GM12878 (cell line): ENCODE measurements around the gene ARHGEF17. TPM values are rescaled to one million over a fixed set of nuclear protein-coding genes. Genes with fewer than 3 reads are reported as not detected.
A peak's percentile ranks its signal among the peaks of the same experiment; 100 is the strongest.

Source experiments
- ATAC-seq: fragments of 200-7000 bp; cut with Tn5 transposase; 3 replicates; pipeline ENCODE4 v1.9.1; 2020; ENCODE audit warnings: mild to moderate bottlenecking, moderate library complexity
- BruUV-seq: library from RNA; stranded (reverse); fragments of 400-500 nt; replicated peaks from 2 replicates; lab custom pipeline; 2021; lab: Mats Ljungman, UMichigan
- CTCF ChIA-PET: fragments of 300-600 bp; sonication (Branson Sonifier 250); formaldehyde crosslinking; extraction: SDS; loops from one replicate; lab custom pipeline; 2021; ENCODE audit warnings: inconsistent platforms; lab: Yijun Ruan, JAX
- POLR2A ChIA-PET: fragments of 350-600 bp; formaldehyde crosslinking; extraction: SDS; loops from one replicate; lab custom pipeline; 2021; ENCODE audit warnings: inconsistent platforms; lab: Charles Lee
- RAD21 ChIA-PET: fragments of 300-600 bp; sonication (Branson Sonifier 250); formaldehyde crosslinking; loops from one replicate; lab custom pipeline; 2023; ENCODE audit warnings: antibody characterized with exemption; ENCODE audit not compliant: unreplicated experiment; lab: Charles Lee
- SMC1A ChIA-PET: fragments of 300-600 bp; sonication (Branson Sonifier 250); formaldehyde crosslinking; loops from one replicate; lab custom pipeline; 2023; ENCODE audit not compliant: unreplicated experiment, uncharacterized antibody; lab: Charles Lee
- DNase-seq: peaks from one replicate; pipeline ENCODE4 v3.0.0-alpha.2; 2011; ENCODE audit warnings: low read depth, low spot score
- FAIRE-seq: peaks from 3 replicates; lab custom pipeline; 2011; peaks lifted over from hg19 to GRCh38; lab: Jason Lieb, UNC
- H2AFZ ChIP-seq: 2 replicates; pipeline ENCODE4 v1.6.0; 2011; ENCODE audit warnings: low read depth, low read length, control low read depth; ENCODE audit not compliant: control insufficient read depth
- H3K27ac ChIP-seq: 2 replicates; pipeline ENCODE4 v1.5.1; 2011; ENCODE audit warnings: control low read depth; ENCODE audit not compliant: control insufficient read depth, insufficient read depth
- H3K27me3 ChIP-seq, 2 experiments: replicated peaks in 1 of 2; 2 replicates each; pipeline versions ENCODE4 v1.6.0 to v1.6.1; 2011; ENCODE audit warnings: low read length in 1 of 2; ENCODE audit not compliant: control insufficient read depth in 2 of 2, insufficient read depth in 2 of 2
- H3K36me3 ChIP-seq, 2 experiments: 2 replicates each; pipeline ENCODE4 v1.5.1; 2011; ENCODE audit warnings: low read length in 1 of 2; ENCODE audit not compliant: control insufficient read depth in 2 of 2, insufficient read depth in 2 of 2
- H3K4me1 ChIP-seq: 2 replicates; pipeline ENCODE4 v1.6.1; 2011; ENCODE audit warnings: mild to moderate bottlenecking, low read length, moderate library complexity, mixed read lengths; ENCODE audit not compliant: control insufficient read depth, insufficient read depth
- H3K4me2 ChIP-seq: 2 replicates; pipeline ENCODE4 v1.6.0; 2011; ENCODE audit warnings: control low read depth; ENCODE audit not compliant: control insufficient read depth, insufficient read depth
- H3K4me3 ChIP-seq: fragments of 200-600 bp; sonication (generic); 2 replicates; pipeline ENCODE4 v1.5.1; 2016
- H3K79me2 ChIP-seq: 2 replicates; pipeline ENCODE4 v1.6.0; 2011; ENCODE audit warnings: low read length; ENCODE audit not compliant: control insufficient read depth, insufficient read depth
- H3K9ac ChIP-seq: 2 replicates; pipeline ENCODE4 v1.8.0; 2011; ENCODE audit warnings: low read length, control low read depth, mixed read lengths; ENCODE audit not compliant: control insufficient read depth, insufficient read depth
- H3K9me3 ChIP-seq: replicated peaks from 3 replicates; pipeline ENCODE4 v1.5.1; 2011; ENCODE audit warnings: mild to moderate bottlenecking, low read length; ENCODE audit not compliant: control insufficient read depth, insufficient read depth
- H4K20me1 ChIP-seq: 2 replicates; pipeline ENCODE4 v1.6.0; 2011; ENCODE audit not compliant: control insufficient read depth, insufficient read depth
- ATF7 ChIP-seq: fragments of 450-650 bp; IDR thresholded peaks from 2 replicates; pipeline ENCODE4 v1.6.1; 2016; ENCODE audit warnings: low read depth, mild to moderate bottlenecking
- DPF2 ChIP-seq: fragments of 450-650 bp; IDR thresholded peaks from 2 replicates; pipeline ENCODE4 v1.6.1; 2017; ENCODE audit warnings: mild to moderate bottlenecking
- EED ChIP-seq: sonication (generic); IDR thresholded peaks from 2 replicates; pipeline ENCODE4 v1.6.1; 2016; ENCODE audit warnings: antibody characterized with exemption, low read depth
- HDGF ChIP-seq: fragments of 450-650 bp; IDR thresholded peaks from 2 replicates; pipeline ENCODE4 v1.6.1; 2016; ENCODE audit warnings: antibody characterized with exemption
- IRF5 ChIP-seq: fragments of 450-650 bp; IDR thresholded peaks from 2 replicates; pipeline ENCODE4 v1.6.1; 2017; ENCODE audit warnings: borderline replicate concordance
- NFXL1 ChIP-seq: fragments of 450-650 bp; IDR thresholded peaks from 2 replicates; pipeline ENCODE4 v1.6.1; 2017; ENCODE audit warnings: antibody characterized with exemption, mild to moderate bottlenecking, borderline replicate concordance
- NKRF ChIP-seq: fragments of 450-650 bp; conservative IDR thresholded peaks from 2 replicates; pipeline ENCODE4 v1.6.1; 2017; ENCODE audit warnings: mild to moderate bottlenecking, moderate library complexity
- NRF1 ChIP-seq: conservative IDR thresholded peaks from 2 replicates; pipeline ENCODE4 v1.6.1; 2011; ENCODE audit warnings: mild to moderate bottlenecking, low read depth, low read length, improper control_type of control experiment
- POU2F2 ChIP-seq: IDR thresholded peaks from 3 replicates; pipeline ENCODE4 v1.6.1; 2011; ENCODE audit warnings: low read depth, mild to moderate bottlenecking, low read length, borderline replicate concordance
- RELA ChIP-seq: fragments of 450-650 bp; IDR thresholded peaks from 2 replicates; pipeline ENCODE4 v1.8.0; 2014; ENCODE audit warnings: borderline replicate concordance; ENCODE audit not compliant: partially characterized antibody
- SIX5 ChIP-seq: IDR thresholded peaks from 2 replicates; pipeline ENCODE4 v1.6.1; 2011; ENCODE audit warnings: mild to moderate bottlenecking, low read depth, low read length, moderate library complexity; ENCODE audit not compliant: severe bottlenecking
- USF2 ChIP-seq: IDR thresholded peaks from 2 replicates; pipeline ENCODE4 v1.6.1; 2011; ENCODE audit warnings: low read depth, low read length, improper control_type of control experiment, borderline replicate concordance
- ZBED1 ChIP-seq: IDR thresholded peaks from 2 replicates; pipeline ENCODE4 v1.6.1; 2016; ENCODE audit warnings: borderline replicate concordance
- ZBTB33 ChIP-seq: fragments of 450-650 bp; IDR thresholded peaks from 2 replicates; pipeline ENCODE4 v1.6.1; 2017; ENCODE audit warnings: mild to moderate bottlenecking
- ZNF274 ChIP-seq: IDR thresholded peaks from one replicate; pipeline ENCODE4 v1.8.0; 2011; ENCODE audit not compliant: insufficient read length, insufficient read depth
- ZZZ3 ChIP-seq: IDR thresholded peaks from 2 replicates; pipeline ENCODE4 v1.6.1; 2011; ENCODE audit warnings: low read depth; ENCODE audit not compliant: control insufficient read depth, insufficient read length
- WGBS: methylation state at CpG from one replicate; pipeline ENCODE4 v1.1.6; 2016; ENCODE audit warnings: low lambda C conversion rate; ENCODE audit not compliant: insufficient replicate concordance, insufficient coverage; ENCODE audit errors: missing lambda C conversion rate; 5-methylcytosine and 5-hydroxymethylcytosine counted together
- in situ Hi-C: fragments of 300-500 bp; cut with MboI; formaldehyde crosslinking; loops from 9 replicates; pipeline ENCODE4 v1.14.3; 2018; ENCODE audit warnings: mixed read lengths
- intact Hi-C: fragments of 100-400 bp; cut with micrococcal nuclease; formaldehyde crosslinking; loops from one replicate; pipeline ENCODE4 v1.14.2; 2022; ENCODE audit not compliant: unreplicated experiment
- polyA plus RNA-seq, 11 experiments: library from polyadenylated mRNA; depleted of rRNA in 4 of 11; unstranded in 6 of 11; stranded (reverse) in 5 of 11; fragments of >200 nt; fragmentation: Nextera tagmentation in 4 of 11; fragmentation: Illumina TruSeq in 1 of 11; extraction: Ambion mirVana in 4 of 11; extraction: Trizol in 1 of 11; gene quantifications; 1 replicate in 1 of 11; 2 replicates in 10 of 11; pipeline versions ENCODE4 v1.2.1 to v1.2.3, GENCODE V29; 2011 to 2016; ENCODE audit warnings: inconsistent platforms in 2 of 11, missing spikeins in 2 of 11, low read depth in 1 of 11
- total RNA-seq, 4 experiments: library from RNA; depleted of rRNA in 3 of 4; stranded (reverse); fragments of >200 nt in 3 of 4; fragmentation: Illumina TruSeq in 1 of 4; extraction: Trizol in 1 of 4; gene quantifications; 2 replicates each; pipeline versions ENCODE4 v1.2.1 to v1.2.3, GENCODE V29; 2013 to 2021

The ARHGEF17 gene
- total and polyA plus RNA-seq, 10 of the 15 experiments (the other 5 are each of a cell fraction or from before 2014, with no cell fraction given), result 0.15 to 11.0 (median 1.7) TPM

GRCh38 chr11:73312036-73312435 lies 4.0 kb downstream of the ARHGEF17 start:
- FAIRE-seq (no peak), DNase-seq (no peak), ATAC-seq (no peak)
- no TSS peak for BruUV-seq
- in situ Hi-C loops (no loop called here), intact Hi-C loops (no loop called here)
- Histone ChIP-seq H3K79me2 (peaks cover 58% of the 10 kb centered on the region), H3K36me3 (0 out of 4 replicates have a peak, but pooled peaks cover 0 to 1% of the 10 kb centered on the region in 2 experiments), H3K4me1 (peaks cover 16% of the 10 kb centered on the region), H4K20me1 (no peaks in the 10 kb centered on the region), H3K4me2 (peak overlapping the region; percentile 65), H3K9me3 (no peaks in the 10 kb centered on the region), H3K27ac (no peak overlapping the region), H3K9ac (peak overlapping the region; percentile 40; the same call in 1 of the 2 replicates), H3K27me3 (no peaks in the 10 kb centered on the region), H2AFZ (no peak overlapping the region), H3K4me3 (peak overlapping the region; percentile 16)
- ChIA-PET SMC1A (interaction anchor here (1.0 to 1.2 kb wide), 2 partner anchors 15 to 24 kb away, joined by 3 read pairs; no protein-coding TSS in a partner anchor), CTCF (interaction anchor here (1.4 to 2.8 kb wide), 3 partner anchors 15 to 39 kb away, joined by 9 to 13 read pairs (median 9); no protein-coding TSS in a partner anchor), POLR2A (interaction anchor here (6.4 kb wide), 1 partner anchor 14 kb away, joined by 78 read pairs; no protein-coding TSS in a partner anchor), RAD21 (interaction anchor here (1.5 to 5.4 kb wide), 2 partner anchors 10 to 22 kb away, joined by 3 to 38 read pairs; no protein-coding TSS in a partner anchor)
- 89% methylated on average over 2 of the region's 2 CpGs for WGBS
- TF ChIP-seq RELA (no peak), ATF7 (no peak), USF2 (no peak), POU2F2 (no peak), DPF2 (no peak), HDGF (no peak), IRF5 (no peak), NFXL1 (no peak), EED (no peak), NRF1 (no peak), NKRF (no peak), ZBED1 (no peak), ZZZ3 (no peak), ZNF274 (no peak), ZBTB33 (no peak), SIX5 (no peak)
